Measurements from ENCODE around the gene IQGAP3.
"Not testable (repeated sequence)": the region's sequence is repeated elsewhere in the genome, so short reads cannot be mapped to it uniquely, and the experiment has no call there.

Gene IQGAP3

GRCh38 chr1:156593661-156593989, 21.3 kb upstream of the IQGAP3 start:
- no peak overlapping the region for H3K27ac ChIP-seq (ENCODE audit: low read depth, low read length)
- H3K4me3 ChIP-seq (ENCODE audit: low read depth, low read length): no peak overlapping the region
- no peak overlapping the region for H3K9ac ChIP-seq (ENCODE audit: low read depth, low read length)
- peaks cover 7% of the 10 kb centered on the region; the same call in 1 of the 2 replicates for H3K4me1 ChIP-seq (ENCODE audit: control insufficient read depth, insufficient read depth, low read length)
- H3K9me3 ChIP-seq (ENCODE audit: control insufficient read depth, insufficient read depth, low read length): no peaks in the 10 kb centered on the region
- H3K27me3 ChIP-seq (ENCODE audit: control insufficient read depth, insufficient read depth, low read length): no peaks in the 10 kb centered on the region
- peaks cover 62% of the 10 kb centered on the region for H3K36me3 ChIP-seq (ENCODE audit: control insufficient read depth, insufficient read depth, low read length)

GRCh38 chr1:156592910-156593660, 20.7 kb upstream of the IQGAP3 start:
- Histone ChIP-seq H3K9ac (ENCODE audit: low read depth, low read length) (no peak overlapping the region), H3K4me3 (ENCODE audit: low read depth, low read length) (peak overlapping the region; percentile 94), H3K4me1 (ENCODE audit: control insufficient read depth, insufficient read depth, low read length) (peaks cover 7% of the 10 kb centered on the region; the same call in 1 of the 2 replicates), H3K27ac (ENCODE audit: low read depth, low read length) (no peak overlapping the region), H3K36me3 (ENCODE audit: control insufficient read depth, insufficient read depth, low read length) (peaks cover 57% of the 10 kb centered on the region), H3K27me3 (ENCODE audit: control insufficient read depth, insufficient read depth, low read length) (no peaks in the 10 kb centered on the region), H3K9me3 (ENCODE audit: control insufficient read depth, insufficient read depth, low read length) (no peaks in the 10 kb centered on the region)

GRCh38 chr1:156592158-156592909, 20.0 kb upstream of the IQGAP3 start:
- Histone ChIP-seq H3K9me3 (ENCODE audit: control insufficient read depth, insufficient read depth, low read length) (no peaks in the 10 kb centered on the region), H3K27me3 (ENCODE audit: control insufficient read depth, insufficient read depth, low read length) (no peaks in the 10 kb centered on the region), H3K27ac (ENCODE audit: low read depth, low read length) (peak overlapping the region; percentile 73), H3K36me3 (ENCODE audit: control insufficient read depth, insufficient read depth, low read length) (peaks cover 49% of the 10 kb centered on the region), H3K4me1 (ENCODE audit: control insufficient read depth, insufficient read depth, low read length) (peaks cover 7% of the 10 kb centered on the region; the same call in 1 of the 2 replicates), H3K4me3 (ENCODE audit: low read depth, low read length) (peak overlapping the region; percentile 94), H3K9ac (ENCODE audit: low read depth, low read length) (peak overlapping the region; percentile 63)

- H3K4me3 ChIP-seq (ENCODE audit: low read depth, low read length): peak within 1 kb of the TSS; percentile 94
- H3K4me1 ChIP-seq (ENCODE audit: control insufficient read depth, insufficient read depth, low read length): peaks cover 7% of the 10 kb centered on the region; the same call in 1 of the 2 replicates
- H3K9ac ChIP-seq (ENCODE audit: low read depth, low read length): peak within 1 kb of the TSS; percentile 63
- peak within 1 kb of the TSS; percentile 73 for H3K27ac ChIP-seq (ENCODE audit: low read depth, low read length)
- no peaks in the 10 kb centered on the region for H3K27me3 ChIP-seq (ENCODE audit: control insufficient read depth, insufficient read depth, low read length)
- no peaks in the 10 kb centered on the region for H3K9me3 ChIP-seq (ENCODE audit: control insufficient read depth, insufficient read depth, low read length)
- peaks cover 42% of the 10 kb centered on the region for H3K36me3 ChIP-seq (ENCODE audit: control insufficient read depth, insufficient read depth, low read length)
These were observed 19.2 kb upstream of the IQGAP3 start, which contains the start of gene NAXE for GRCh38 chr1:156591432-156592157. Gene NAXE, plus strand, starts transcription at chr1:156591776. Its CDS starts 29 bp downstream, at chr1:156591805.

GRCh38 chr1:156591181-156591431, 18.7 kb upstream of the IQGAP3 start:
- Histone ChIP-seq H3K27ac (ENCODE audit: low read depth, low read length) (peak overlapping the region; percentile 36), H3K9me3 (ENCODE audit: control insufficient read depth, insufficient read depth, low read length) (no peaks in the 10 kb centered on the region), H3K36me3 (ENCODE audit: control insufficient read depth, insufficient read depth, low read length) (peaks cover 37% of the 10 kb centered on the region), H3K9ac (ENCODE audit: low read depth, low read length) (peak overlapping the region; percentile 10; the same call in 1 of the 2 replicates), H3K4me3 (ENCODE audit: low read depth, low read length) (peak overlapping the region; percentile 94), H3K27me3 (ENCODE audit: control insufficient read depth, insufficient read depth, low read length) (no peaks in the 10 kb centered on the region), H3K4me1 (ENCODE audit: control insufficient read depth, insufficient read depth, low read length) (peaks cover 7% of the 10 kb centered on the region; the same call in 1 of the 2 replicates)

GRCh38 chr1:156590326-156591180, 18.2 kb upstream of the IQGAP3 start:
- H3K4me3 ChIP-seq (ENCODE audit: low read depth, low read length): peak overlapping the region; percentile 94
- H3K27me3 ChIP-seq (ENCODE audit: control insufficient read depth, insufficient read depth, low read length): no peaks in the 10 kb centered on the region
- H3K36me3 ChIP-seq (ENCODE audit: control insufficient read depth, insufficient read depth, low read length): peaks cover 32% of the 10 kb centered on the region
- H3K27ac ChIP-seq (ENCODE audit: low read depth, low read length): peak overlapping the region; percentile 36
- H3K9ac ChIP-seq (ENCODE audit: low read depth, low read length): no peak overlapping the region
- peaks cover 7% of the 10 kb centered on the region; the same call in 1 of the 2 replicates for H3K4me1 ChIP-seq (ENCODE audit: control insufficient read depth, insufficient read depth, low read length)
- H3K9me3 ChIP-seq (ENCODE audit: control insufficient read depth, insufficient read depth, low read length): no peaks in the 10 kb centered on the region

- peaks cover 13% of the 10 kb centered on the region for H3K4me1 ChIP-seq (ENCODE audit: control insufficient read depth, insufficient read depth, low read length)
- peaks cover 21% of the 10 kb centered on the region for H3K36me3 ChIP-seq (ENCODE audit: control insufficient read depth, insufficient read depth, low read length)
- no peak overlapping the region for H3K4me3 ChIP-seq (ENCODE audit: low read depth, low read length)
- H3K9ac ChIP-seq (ENCODE audit: low read depth, low read length): no peak overlapping the region
- no peaks in the 10 kb centered on the region for H3K9me3 ChIP-seq (ENCODE audit: control insufficient read depth, insufficient read depth, low read length)
- H3K27ac ChIP-seq (ENCODE audit: low read depth, low read length): no peak overlapping the region
- H3K27me3 ChIP-seq (ENCODE audit: control insufficient read depth, insufficient read depth, low read length): no peaks in the 10 kb centered on the region
These were observed 17.2 kb upstream of the IQGAP3 start for GRCh38 chr1:156589546-156589945.

- H3K9me3 ChIP-seq (ENCODE audit: control insufficient read depth, insufficient read depth, low read length); H3K27me3 ChIP-seq (ENCODE audit: control insufficient read depth, insufficient read depth, low read length); H3K27ac ChIP-seq (ENCODE audit: low read depth, low read length); H3K36me3 ChIP-seq (ENCODE audit: control insufficient read depth, insufficient read depth, low read length); H3K9ac ChIP-seq (ENCODE audit: low read depth, low read length); H3K4me3 ChIP-seq (ENCODE audit: low read depth, low read length): not testable (repeated sequence)
- peaks cover 17% of the 10 kb centered on the region for H3K4me1 ChIP-seq (ENCODE audit: control insufficient read depth, insufficient read depth, low read length)
These were observed 15.6 kb upstream of the IQGAP3 start for GRCh38 chr1:156587927-156588326.

- Histone ChIP-seq H3K9ac (ENCODE audit: low read depth, low read length) (no peak overlapping the region), H3K4me3 (ENCODE audit: low read depth, low read length) (no peak overlapping the region), H3K27me3 (ENCODE audit: control insufficient read depth, insufficient read depth, low read length) (no peaks in the 10 kb centered on the region), H3K27ac (ENCODE audit: low read depth, low read length) (no peak overlapping the region), H3K36me3 (ENCODE audit: control insufficient read depth, insufficient read depth, low read length) (no peaks in the 10 kb centered on the region), H3K9me3 (ENCODE audit: control insufficient read depth, insufficient read depth, low read length) (no peaks in the 10 kb centered on the region), H3K4me1 (ENCODE audit: control insufficient read depth, insufficient read depth, low read length) (peaks cover 17% of the 10 kb centered on the region)
These were observed 14.6 kb upstream of the IQGAP3 start for GRCh38 chr1:156586892-156587477.

GRCh38 chr1:156586323-156586722, 14.0 kb upstream of the IQGAP3 start:
- H3K4me1 ChIP-seq (ENCODE audit: control insufficient read depth, insufficient read depth, low read length): peaks cover 17% of the 10 kb centered on the region
- H3K27me3 ChIP-seq (ENCODE audit: control insufficient read depth, insufficient read depth, low read length): no peaks in the 10 kb centered on the region
- H3K36me3 ChIP-seq (ENCODE audit: control insufficient read depth, insufficient read depth, low read length): no peaks in the 10 kb centered on the region
- H3K4me3 ChIP-seq (ENCODE audit: low read depth, low read length): no peak overlapping the region
- H3K27ac ChIP-seq (ENCODE audit: low read depth, low read length): no peak overlapping the region
- H3K9me3 ChIP-seq (ENCODE audit: control insufficient read depth, insufficient read depth, low read length): no peaks in the 10 kb centered on the region
- H3K9ac ChIP-seq (ENCODE audit: low read depth, low read length): no peak overlapping the region

All from HUES48 (cell line).